ENCODE data around the gene TBC1D2B.

The TBC1D2B gene

GRCh38 chr15:78103406-78104118 lies 26.1 kb upstream of the TBC1D2B start:
- DNase-seq (ENCODE audit: low read depth) = no peak
- no peak for TF ChIP-seq CTCF (conservative IDR thresholded peaks at IDR 0.05; ENCODE audit: low read depth, low read length)
- no peak overlapping the region for H3K4me3 ChIP-seq (ENCODE audit: low read depth, low read length)

- no peak overlapping the region for H3K4me3 ChIP-seq (ENCODE audit: low read depth, low read length)
- TF ChIP-seq CTCF (conservative IDR thresholded peaks at IDR 0.05; ENCODE audit: low read depth, low read length) = no peak
- DNase-seq (ENCODE audit: low read depth) = no peak
Measured at GRCh38 chr15:78102741-78103140, 25.2 kb upstream of the TBC1D2B start.

GRCh38 chr15:78102211-78102610 lies 24.7 kb upstream of the TBC1D2B start:
- H3K4me3 ChIP-seq (ENCODE audit: low read depth, low read length) = no peak overlapping the region
- TF ChIP-seq CTCF (conservative IDR thresholded peaks at IDR 0.05; ENCODE audit: low read depth, low read length) = no peak
- DNase-seq (ENCODE audit: low read depth) = no peak

- no peak for TF ChIP-seq CTCF (conservative IDR thresholded peaks at IDR 0.05; ENCODE audit: low read depth, low read length)
- DNase-seq (ENCODE audit: low read depth) = no peak
- H3K4me3 ChIP-seq (ENCODE audit: low read depth, low read length) = no peak overlapping the region
Measured at GRCh38 chr15:78101423-78102105, 24.1 kb upstream of the TBC1D2B start.

- no peak for DNase-seq (ENCODE audit: low read depth)
- H3K4me3 ChIP-seq (ENCODE audit: low read depth, low read length) = no peak overlapping the region
- no peak for TF ChIP-seq CTCF (conservative IDR thresholded peaks at IDR 0.05; ENCODE audit: low read depth, low read length)
Measured at GRCh38 chr15:78100886-78101285, 23.4 kb upstream of the TBC1D2B start.

- H3K4me3 ChIP-seq (ENCODE audit: low read depth, low read length) = no peak overlapping the region
- no peak for DNase-seq (ENCODE audit: low read depth)
- TF ChIP-seq CTCF (conservative IDR thresholded peaks at IDR 0.05; ENCODE audit: low read depth, low read length) = no peak
Measured at GRCh38 chr15:78098131-78098755, 20.7 kb upstream of the TBC1D2B start.

Measured in choroid plexus epithelial cell (primary cell).